ENCODE results near the gene ITGA11. TPM values are rescaled to one million over a fixed set of nuclear protein-coding genes. Genes with fewer than 3 reads are reported as not detected.

Gene ITGA11
- total and polyA plus RNA-seq, 3 experiments from 2014 or later = not detected

DNA sequence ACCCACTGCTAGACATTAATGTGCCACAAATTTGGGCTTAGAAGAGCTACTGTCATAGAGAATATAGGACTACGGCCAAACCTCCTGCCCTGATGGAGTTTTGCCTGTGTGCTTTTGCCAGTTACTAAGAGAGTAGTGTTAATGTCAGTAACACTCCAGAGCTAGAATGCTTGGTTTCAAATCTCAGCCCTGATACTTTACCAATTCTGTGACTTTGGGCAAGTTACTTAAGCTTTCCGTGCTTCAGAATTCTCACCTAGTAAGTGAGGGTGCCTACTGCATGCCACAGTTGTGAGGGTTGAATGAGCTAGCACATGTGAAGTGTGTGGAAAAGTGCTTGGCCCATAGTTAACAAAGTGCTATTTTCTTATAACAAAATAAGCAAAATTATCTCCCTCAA lies 10.9 kb upstream of the ITGA11 start:
- CTCF ChIA-PET = no interaction called here
- Mint-ChIP-seq H3K27ac (no peak overlapping the region), H3K36me3 (no peaks in the 10 kb centered on the region), H3K27me3 (peaks cover 29 to 61% of the 10 kb centered on the region in 2 donors), H3K9me3 (no peaks in the 10 kb centered on the region), H3K4me3 (no peak overlapping the region), H3K4me1 (no peaks in the 10 kb centered on the region)
- Histone ChIP-seq H3K4me3 (ENCODE audit: low read length) (no peak overlapping the region), H3K36me3 (ENCODE audit: insufficient read depth, low read length) (no peaks in the 10 kb centered on the region), H3K9me3 (ENCODE audit: low read length) (no peaks in the 10 kb centered on the region), H3K27ac (ENCODE audit: low read depth, low read length) (no peak overlapping the region), H3K27me3 (ENCODE audit: insufficient read depth, low read length, poor library complexity, severe bottlenecking) (peaks cover 7% of the 10 kb centered on the region), H3K4me1 (ENCODE audit: insufficient read depth, low read length) (no peaks in the 10 kb centered on the region)
- POLR2A ChIA-PET = no interaction called here
- DNase-seq = no peak

DNA sequence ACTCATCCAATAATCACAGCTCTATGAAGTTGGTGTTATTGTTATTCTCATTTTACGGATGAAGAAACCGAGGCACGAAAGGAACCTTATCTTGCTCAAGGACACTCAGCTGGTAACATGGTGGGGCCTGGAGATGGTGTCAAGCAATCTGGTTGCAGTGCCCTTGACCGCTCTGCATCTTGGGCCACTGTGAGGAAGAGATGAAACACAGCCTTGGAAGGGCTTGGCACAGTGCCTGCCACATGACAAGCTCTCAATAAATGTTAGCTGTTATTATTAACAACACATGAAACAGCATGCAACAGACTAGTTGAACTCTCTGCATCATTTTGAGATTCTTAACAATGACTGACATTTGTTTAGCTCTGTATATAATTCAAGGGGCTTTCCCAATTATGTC lies 10.1 kb upstream of the ITGA11 start:
- H3K36me3 ChIP-seq (ENCODE audit: insufficient read depth, low read length) = no peaks in the 10 kb centered on the region
- ChIA-PET POLR2A (no interaction called here), CTCF (no interaction called here)
- Mint-ChIP-seq H3K27ac (no peak overlapping the region), H3K36me3 (no peaks in the 10 kb centered on the region), H3K4me3 (no peak overlapping the region), H3K27me3 (peaks cover 22 to 61% of the 10 kb centered on the region in 2 donors), H3K9me3 (no peaks in the 10 kb centered on the region), H3K4me1 (no peaks in the 10 kb centered on the region)
- no peak for DNase-seq
- H3K27me3 ChIP-seq (ENCODE audit: insufficient read depth, low read length, poor library complexity, severe bottlenecking) = peaks cover 7% of the 10 kb centered on the region
- H3K4me3 ChIP-seq (ENCODE audit: low read length) = no peak overlapping the region
- no peaks in the 10 kb centered on the region for H3K9me3 ChIP-seq (ENCODE audit: low read length)
- H3K4me1 ChIP-seq (ENCODE audit: insufficient read depth, low read length) = no peaks in the 10 kb centered on the region
- H3K27ac ChIP-seq (ENCODE audit: low read depth, low read length) = no peak overlapping the region

DNA sequence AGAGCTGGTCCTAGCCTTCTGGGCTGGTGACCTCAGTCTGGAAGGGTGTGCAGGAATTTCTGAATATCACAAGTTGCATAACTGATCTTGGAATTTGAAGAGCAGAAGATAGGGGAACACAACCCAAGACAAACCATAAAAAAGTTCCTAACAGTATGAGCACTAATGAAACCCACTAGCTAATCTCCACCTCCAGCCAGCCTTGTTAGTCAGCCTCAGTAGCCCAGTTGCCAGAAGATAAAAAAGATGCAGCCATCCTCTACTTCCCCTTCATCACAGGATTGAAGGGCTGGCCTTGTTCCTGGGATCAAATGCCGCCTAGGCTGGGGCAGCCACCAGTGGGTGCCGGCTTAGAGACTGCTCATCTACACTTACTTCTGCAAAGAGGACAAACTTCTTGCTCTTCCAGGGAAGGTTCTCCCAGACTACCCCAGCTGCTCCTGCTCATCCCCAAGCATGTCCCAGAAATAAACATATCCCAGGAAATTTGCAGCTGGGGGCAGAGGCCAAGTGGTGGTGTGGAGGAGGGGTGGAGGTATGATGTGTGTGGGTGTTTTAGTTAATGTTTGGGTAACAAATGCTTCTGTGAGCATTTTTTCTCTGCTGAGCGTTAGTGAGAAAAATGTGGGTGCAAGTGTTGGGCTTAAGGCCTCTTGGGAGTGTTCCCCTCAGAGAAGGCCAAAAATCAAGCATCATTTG lies 9.2 kb upstream of the ITGA11 start:
- H3K4me3 Mint-ChIP-seq = no peak overlapping the region
- H3K9me3 Mint-ChIP-seq = no peaks in the 10 kb centered on the region
- POLR2A ChIA-PET = no interaction called here
- H3K27me3 ChIP-seq (ENCODE audit: insufficient read depth, low read length, poor library complexity, severe bottlenecking) = peaks cover 7% of the 10 kb centered on the region
- no peak overlapping the region for H3K27ac ChIP-seq (ENCODE audit: low read depth, low read length)
- H3K4me3 ChIP-seq (ENCODE audit: low read length) = no peak overlapping the region
- H3K27me3 Mint-ChIP-seq = peaks cover 26 to 60% of the 10 kb centered on the region in 2 donors
- H3K4me1 ChIP-seq (ENCODE audit: insufficient read depth, low read length) = no peaks in the 10 kb centered on the region
- CTCF ChIA-PET = no interaction called here
- no peak overlapping the region for H3K27ac Mint-ChIP-seq
- no peaks in the 10 kb centered on the region for H3K36me3 ChIP-seq (ENCODE audit: insufficient read depth, low read length)
- no peaks in the 10 kb centered on the region for H3K4me1 Mint-ChIP-seq
- DNase-seq = no peak
- H3K36me3 Mint-ChIP-seq = no peaks in the 10 kb centered on the region
- no peaks in the 10 kb centered on the region for H3K9me3 ChIP-seq (ENCODE audit: low read length)

DNA sequence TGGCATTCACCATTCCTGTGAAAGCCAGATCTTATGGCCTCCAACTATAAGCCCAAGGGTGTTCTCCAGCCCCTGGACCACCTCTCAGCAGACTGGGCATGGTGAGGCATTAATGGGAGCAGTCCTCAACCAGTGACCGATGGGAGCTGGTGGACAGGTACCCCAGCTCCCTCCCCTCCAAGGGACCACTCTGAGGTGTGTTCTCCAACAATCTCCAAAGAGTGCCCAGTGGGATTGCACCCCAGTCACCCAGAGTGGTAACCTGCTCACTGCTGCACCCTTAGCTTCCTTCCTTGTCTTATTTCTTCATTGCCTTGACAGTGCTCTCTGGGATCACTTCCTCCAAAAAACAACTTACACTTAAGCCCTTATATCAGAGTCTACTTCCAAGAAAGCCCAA lies 8.2 kb upstream of the ITGA11 start:
- Mint-ChIP-seq H3K27me3 (peaks cover 20 to 54% of the 10 kb centered on the region in 2 donors), H3K36me3 (no peaks in the 10 kb centered on the region), H3K27ac (no peak overlapping the region), H3K4me1 (no peaks in the 10 kb centered on the region), H3K9me3 (no peaks in the 10 kb centered on the region), H3K4me3 (no peak overlapping the region)
- Histone ChIP-seq H3K4me3 (ENCODE audit: low read length) (no peak overlapping the region), H3K27me3 (ENCODE audit: insufficient read depth, low read length, poor library complexity, severe bottlenecking) (peaks cover 7% of the 10 kb centered on the region), H3K27ac (ENCODE audit: low read depth, low read length) (no peak overlapping the region), H3K36me3 (ENCODE audit: insufficient read depth, low read length) (no peaks in the 10 kb centered on the region), H3K9me3 (ENCODE audit: low read length) (no peaks in the 10 kb centered on the region), H3K4me1 (ENCODE audit: insufficient read depth, low read length) (no peaks in the 10 kb centered on the region)
- ChIA-PET POLR2A (no interaction called here), CTCF (no interaction called here)
- DNase-seq = no peak

DNA sequence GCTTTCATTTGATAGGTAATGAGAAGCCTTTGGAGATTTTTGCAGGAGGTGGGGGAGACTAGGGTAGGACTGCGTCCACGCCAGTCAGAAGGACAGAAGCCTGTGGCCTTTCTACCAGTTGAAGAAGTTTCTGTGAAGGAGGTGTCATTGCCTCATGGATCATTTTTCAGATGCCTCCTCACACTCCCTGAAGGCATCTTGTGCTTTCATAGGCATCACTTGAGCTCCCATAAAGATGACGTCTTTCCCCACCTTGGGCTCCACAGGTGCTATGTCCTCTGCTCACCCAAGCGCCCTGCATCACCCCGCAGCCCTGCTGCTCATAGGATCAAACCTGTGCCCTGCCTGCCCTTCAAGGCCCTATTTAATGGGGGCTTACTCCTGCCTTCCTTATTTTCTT lies 7.5 kb upstream of the ITGA11 start:
- Mint-ChIP-seq H3K9me3 (no peaks in the 10 kb centered on the region), H3K36me3 (no peaks in the 10 kb centered on the region), H3K4me3 (no peak overlapping the region), H3K4me1 (no peaks in the 10 kb centered on the region), H3K27me3 (peaks cover 20 to 58% of the 10 kb centered on the region in 2 donors), H3K27ac (no peak overlapping the region)
- Histone ChIP-seq H3K4me3 (ENCODE audit: low read length) (no peak overlapping the region), H3K4me1 (ENCODE audit: insufficient read depth, low read length) (no peaks in the 10 kb centered on the region), H3K27me3 (ENCODE audit: insufficient read depth, low read length, poor library complexity, severe bottlenecking) (peaks cover 7% of the 10 kb centered on the region), H3K36me3 (ENCODE audit: insufficient read depth, low read length) (no peaks in the 10 kb centered on the region), H3K27ac (ENCODE audit: low read depth, low read length) (no peak overlapping the region), H3K9me3 (ENCODE audit: low read length) (no peaks in the 10 kb centered on the region)
- no peak for DNase-seq
- CTCF ChIA-PET = no interaction called here
- POLR2A ChIA-PET = no interaction called here

DNA sequence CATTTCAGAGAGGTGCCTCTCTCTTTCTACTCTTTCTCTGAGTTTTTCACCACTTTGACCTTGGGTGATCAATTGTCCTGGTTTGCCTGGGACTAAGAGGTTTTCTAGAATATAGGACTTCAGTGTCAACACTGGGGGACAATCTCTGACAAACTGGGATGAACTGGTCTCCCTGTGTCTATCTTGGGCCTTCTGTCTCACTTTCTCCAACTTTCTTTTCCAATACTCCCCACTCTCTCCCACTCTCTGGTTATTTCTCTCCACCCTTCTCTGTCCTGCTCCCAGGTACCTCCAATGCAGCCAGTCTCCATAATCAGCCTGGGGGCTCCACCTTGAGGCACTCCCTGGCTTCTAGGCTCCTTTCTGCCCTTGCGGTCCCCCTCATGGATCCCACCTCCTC lies 4.7 kb upstream of the ITGA11 start:
- DNase-seq = no peak

DNA sequence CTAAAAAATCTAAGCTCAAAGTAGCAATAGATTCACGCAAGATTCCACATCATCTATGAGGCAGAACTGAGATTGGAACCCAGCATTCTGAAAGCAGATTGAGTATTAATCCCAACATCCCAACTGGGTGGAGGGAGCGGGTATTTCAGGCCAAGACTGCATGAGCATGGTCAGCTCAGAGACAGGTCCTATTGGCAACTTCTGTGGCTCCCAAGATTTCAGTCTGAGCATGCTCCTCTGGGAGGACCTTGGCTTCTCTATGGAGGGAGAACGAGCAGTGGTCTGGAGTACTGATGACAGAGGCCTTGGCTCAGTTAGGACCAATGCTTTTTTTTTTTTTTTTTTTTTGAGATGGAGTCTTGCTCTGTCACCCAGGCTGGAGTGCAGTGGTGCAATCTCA lies 4.0 kb upstream of the ITGA11 start:
- DNase-seq = no peak

More for the DNA sequence above, 4.7 kb upstream of the ITGA11 start:
- no peak overlapping the region for H3K4me3 Mint-ChIP-seq
- Histone ChIP-seq H3K9me3 (ENCODE audit: low read length) (no peaks in the 10 kb centered on the region), H3K27ac (ENCODE audit: low read depth, low read length) (no peak overlapping the region), H3K4me1 (ENCODE audit: insufficient read depth, low read length) (no peaks in the 10 kb centered on the region), H3K4me3 (ENCODE audit: low read length) (no peak overlapping the region), H3K27me3 (ENCODE audit: insufficient read depth, low read length, poor library complexity, severe bottlenecking) (peaks cover 7% of the 10 kb centered on the region), H3K36me3 (ENCODE audit: insufficient read depth, low read length) (no peaks in the 10 kb centered on the region)
- peaks cover 0 to 4% (median 0%) of the 10 kb centered on the region in 3 donors for H3K4me1 Mint-ChIP-seq
- POLR2A ChIA-PET = no interaction called here
- no peaks in the 10 kb centered on the region for H3K9me3 Mint-ChIP-seq
- CTCF ChIA-PET = no interaction called here
- H3K27me3 Mint-ChIP-seq = peaks cover 26 to 71% of the 10 kb centered on the region in 2 donors
- no peak overlapping the region for H3K27ac Mint-ChIP-seq
- no peaks in the 10 kb centered on the region for H3K36me3 Mint-ChIP-seq

DNA sequence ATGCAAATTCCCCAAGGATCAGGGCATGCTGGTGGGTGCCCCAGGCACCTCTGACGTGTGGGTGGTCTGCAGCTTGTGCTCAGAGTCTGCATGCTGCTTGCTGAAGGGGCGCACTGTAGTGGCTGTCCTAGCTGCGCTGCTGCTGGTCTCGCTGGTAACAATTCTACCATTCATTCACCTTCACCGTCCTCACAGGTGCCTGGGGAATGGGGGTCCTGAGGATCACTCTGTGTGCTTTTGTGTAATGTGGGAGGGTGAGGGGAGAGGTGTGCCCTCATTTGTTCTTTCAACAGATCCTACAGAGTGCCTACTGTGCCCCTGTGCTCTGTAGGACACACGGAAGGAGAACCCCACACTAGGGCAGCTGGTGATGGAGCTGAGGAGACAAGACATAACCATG lies 2.1 kb upstream of the ITGA11 start:
- Histone ChIP-seq H3K36me3 (ENCODE audit: insufficient read depth, low read length) (no peaks in the 10 kb centered on the region), H3K27ac (ENCODE audit: low read depth, low read length) (no peak overlapping the region), H3K27me3 (ENCODE audit: insufficient read depth, low read length, poor library complexity, severe bottlenecking) (no peaks in the 10 kb centered on the region), H3K4me1 (ENCODE audit: insufficient read depth, low read length) (no peaks in the 10 kb centered on the region), H3K9me3 (ENCODE audit: low read length) (no peaks in the 10 kb centered on the region), H3K4me3 (ENCODE audit: low read length) (no peak overlapping the region)
- POLR2A ChIA-PET = no interaction called here
- Mint-ChIP-seq H3K27me3 (peaks cover 40 to 66% of the 10 kb centered on the region in 2 donors), H3K9me3 (no peaks in the 10 kb centered on the region), H3K27ac (no peak overlapping the region), H3K36me3 (no peaks in the 10 kb centered on the region), H3K4me3 (no peak overlapping the region), H3K4me1 (peaks cover 0 to 4% (median 0%) of the 10 kb centered on the region in 3 donors)
- CTCF ChIA-PET = no interaction called here
- no peak for DNase-seq

More for the DNA sequence above, 4.0 kb upstream of the ITGA11 start:
- peaks cover 0 to 4% (median 0%) of the 10 kb centered on the region in 3 donors for H3K4me1 Mint-ChIP-seq
- peaks cover 26 to 69% of the 10 kb centered on the region in 2 donors for H3K27me3 Mint-ChIP-seq
- Histone ChIP-seq H3K27me3 (ENCODE audit: insufficient read depth, low read length, poor library complexity, severe bottlenecking) (peaks cover 6% of the 10 kb centered on the region), H3K4me1 (ENCODE audit: insufficient read depth, low read length) (no peaks in the 10 kb centered on the region), H3K4me3 (ENCODE audit: low read length) (no peak overlapping the region), H3K27ac (ENCODE audit: low read depth, low read length) (no peak overlapping the region), H3K36me3 (ENCODE audit: insufficient read depth, low read length) (no peaks in the 10 kb centered on the region), H3K9me3 (ENCODE audit: low read length) (no peaks in the 10 kb centered on the region)
- ChIA-PET CTCF (no interaction called here), POLR2A (no interaction called here)
- no peak overlapping the region for H3K4me3 Mint-ChIP-seq
- no peak overlapping the region for H3K27ac Mint-ChIP-seq
- H3K9me3 Mint-ChIP-seq = no peaks in the 10 kb centered on the region
- H3K36me3 Mint-ChIP-seq = no peaks in the 10 kb centered on the region
